Spleen (tissue), 11 donors: ENCODE results near the gene WDR70. TPM values are rescaled to one million over a fixed set of nuclear protein-coding genes. Genes with fewer than 3 reads are reported as not detected.
"Not testable (repeated sequence)": the region's sequence is repeated elsewhere in the genome, so short reads cannot be mapped to it uniquely, and the experiment has no call there.

Source experiments
- DNase-seq: peaks from one replicate; pipeline ENCODE4 v3.0.0-alpha.2; 2020
- H3K27ac ChIP-seq, 8 donors: fragments of 200-600 bp; sonication (generic) in 7 of 8; 1 replicate in 4 of 8; 2 replicates in 4 of 8; pipeline versions ENCODE4 v1.5.0 to v1.8.0; 2016 to 2021; ENCODE audit warnings: inconsistent platforms in 4 of 8, mild to moderate bottlenecking in 4 of 8, moderate library complexity in 1 of 8
- H3K27me3 ChIP-seq, 7 donors: fragments of 200-600 bp; sonication (generic) in 6 of 7; replicated peaks in 1 of 7; 1 replicate in 4 of 7; 2 replicates in 3 of 7; pipeline versions ENCODE4 v1.5.0 to v1.8.0; 2016 to 2021; ENCODE audit warnings: inconsistent platforms in 3 of 7, mild to moderate bottlenecking in 1 of 7
- H3K36me3 ChIP-seq, 6 donors: fragments of 200-600 bp; sonication (generic) in 5 of 6; 1 replicate in 4 of 6; 2 replicates in 2 of 6; pipeline versions ENCODE4 v1.5.0 to v1.8.0; 2016 to 2021; ENCODE audit warnings: inconsistent platforms in 2 of 6
- H3K4me1 ChIP-seq, 6 donors: fragments of 200-600 bp; sonication (generic) in 5 of 6; 1 replicate in 3 of 6; 2 replicates in 3 of 6; pipeline versions ENCODE4 v1.5.0 to v1.8.0; 2016 to 2021; ENCODE audit warnings: inconsistent platforms in 3 of 6
- H3K4me3 ChIP-seq, 8 donors: fragments of 200-600 bp; sonication (generic) in 7 of 8; 1 replicate in 4 of 8; 2 replicates in 4 of 8; pipeline versions ENCODE4 v1.5.0 to v1.8.0; 2016 to 2021; ENCODE audit warnings: inconsistent platforms in 4 of 8, mild to moderate bottlenecking in 4 of 8, moderate library complexity in 2 of 8
- H3K9me3 ChIP-seq, 8 donors: fragments of 200-600 bp; sonication (generic) in 7 of 8; 1 replicate in 4 of 8; 2 replicates in 4 of 8; pipeline versions ENCODE4 v1.5.0 to v1.8.0; 2016 to 2021; ENCODE audit warnings: inconsistent platforms in 4 of 8
- POLR2A ChIP-seq, 3 donors: fragments of 450-650 bp; IDR thresholded peaks; one replicate each; pipeline ENCODE4 v1.5.1; 2017; ENCODE audit warnings: antibody characterized with exemption in 3 of 3, mild to moderate bottlenecking in 1 of 3
- POLR2AphosphoS5 ChIP-seq, 3 donors: sonication (generic); formaldehyde crosslinking; IDR thresholded peaks; one replicate each; pipeline ENCODE4 v1.5.1; 2017; ENCODE audit warnings: antibody characterized with exemption in 3 of 3
- WGBS, 5 donors: extraction: QIAGEN DNeasy Blood & Tissue Kit in 3 of 5; methylation state at CpG; one replicate each; pipeline versions ENCODE4 v1.1.5 to v1.1.7; 2013 to 2018; 5-methylcytosine and 5-hydroxymethylcytosine counted together
- intact Hi-C: fragments of 100-400 bp; cut with DNase I; formaldehyde crosslinking; loops from one replicate; pipeline ENCODE4 v1.15.0; 2023; ENCODE audit warnings: low total_unique reads
- polyA plus RNA-seq, 3 donors: library from polyadenylated mRNA; stranded (reverse); fragments of 200-250 nt; gene quantifications; one replicate each; pipeline ENCODE4 v1.2.1, GENCODE V29; 2013
- total RNA-seq, 7 donors: library from RNA; depleted of rRNA in 3 of 7; stranded (reverse); fragments of >200 nt in 3 of 7; fragmentation: NEBNext Ultra II Directional in 4 of 7; extraction: Animal tissue kit (Norgen Biotek cat#: 25700) in 4 of 7; gene quantifications; one replicate each; pipeline versions ENCODE4 v1.1.0 to v1.2.1, GENCODE V29; 2016 to 2021
- TF ChIP-seq, protein P1 (sequence below), 11 experiments: fragments of 200-600 bp in 7 of 11; fragments of 450-650 bp in 4 of 11; sonication (generic) in 4 of 11; IDR thresholded peaks in 8 of 11; conservative IDR thresholded peaks in 3 of 11; 1 replicate in 7 of 11; 2 replicates in 4 of 11; pipeline versions ENCODE4 v1.4.0 to v1.8.0; 2016 to 2021; ENCODE audit warnings: antibody characterized with exemption in 11 of 11, inconsistent platforms in 4 of 11, mild to moderate bottlenecking in 1 of 11
- donor health status: healthy with polysubstance abuse.
- donor health status: DM: no; HTN: no; CAD: no; lungs with moderate emphysema.
- donor health status: DM: no; HTN: no; CAD: no.
- donor health status: Bipolar disorder and iron deficiency.
- donor health status: healthy.
- donor health status: DM: no; HTN: no; CAD: no.
- donor health status: DM: yes; HTN: yes; CAD: no.

WDR70 gene
- total and polyA plus RNA-seq, 10 donors = 24.7 to 51.7 (median 33.4) TPM

DNA sequence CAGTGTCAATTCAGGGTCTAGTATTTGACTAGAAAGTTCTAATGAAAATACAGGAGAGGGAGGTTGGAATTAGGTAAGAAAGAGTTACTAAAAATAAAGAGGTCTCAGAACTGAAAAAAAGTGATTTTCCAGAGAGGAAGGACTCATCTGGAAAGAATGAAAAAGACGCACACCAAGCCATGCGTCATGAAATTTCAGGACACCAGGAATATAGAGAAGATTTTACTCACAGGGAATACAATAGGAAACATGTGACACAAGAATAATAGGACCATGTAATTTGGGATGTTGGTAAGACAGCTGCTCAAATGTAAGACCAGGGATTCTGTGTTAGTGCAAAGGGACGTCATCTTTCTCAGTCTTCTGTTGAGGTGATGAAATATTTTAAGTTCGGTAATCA lies 236.1 kb downstream of the WDR70 start:
- H3K36me3 ChIP-seq = peaks cover 0 to 15% (median 0%) of the 10 kb centered on the region in 6 donors
- no peak for TF ChIP-seq POLR2A (IDR thresholded peaks at IDR 0.05)
- intact Hi-C loops = no loop called here

DNA sequence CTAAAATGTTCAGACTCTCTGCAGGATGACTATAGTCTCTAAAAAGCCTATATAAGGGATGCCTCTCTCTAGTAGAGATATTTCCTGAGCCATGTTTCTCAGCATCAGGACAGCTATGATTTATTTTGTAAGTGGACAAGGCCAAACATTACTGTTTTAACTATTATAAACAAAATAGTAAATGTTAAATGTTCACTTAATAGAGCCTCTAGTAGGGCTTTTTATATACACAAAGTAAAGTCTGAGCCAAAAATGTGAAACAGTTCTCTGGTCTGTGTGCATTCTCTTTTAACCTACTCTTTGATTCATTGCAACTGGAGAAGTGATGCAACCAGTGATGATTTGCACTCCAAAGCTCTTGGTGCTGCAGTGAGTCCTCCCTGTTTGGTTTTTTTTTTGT lies 240.2 kb downstream of the WDR70 start:
- Histone ChIP-seq H3K36me3 (peaks cover 0 to 16% (median 0%) of the 10 kb centered on the region in 6 donors), H3K27me3 (no peaks in the 10 kb centered on the region), H3K9me3 (peaks cover 0 to 13% (median 6%) of the 10 kb centered on the region in 8 donors), H3K27ac (no peak overlapping the region), H3K4me3 (no peak overlapping the region), H3K4me1 (no peaks in the 10 kb centered on the region)
- intact Hi-C loops = no loop called here
- no peak for DNase-seq
- TF ChIP-seq, protein P1, sequence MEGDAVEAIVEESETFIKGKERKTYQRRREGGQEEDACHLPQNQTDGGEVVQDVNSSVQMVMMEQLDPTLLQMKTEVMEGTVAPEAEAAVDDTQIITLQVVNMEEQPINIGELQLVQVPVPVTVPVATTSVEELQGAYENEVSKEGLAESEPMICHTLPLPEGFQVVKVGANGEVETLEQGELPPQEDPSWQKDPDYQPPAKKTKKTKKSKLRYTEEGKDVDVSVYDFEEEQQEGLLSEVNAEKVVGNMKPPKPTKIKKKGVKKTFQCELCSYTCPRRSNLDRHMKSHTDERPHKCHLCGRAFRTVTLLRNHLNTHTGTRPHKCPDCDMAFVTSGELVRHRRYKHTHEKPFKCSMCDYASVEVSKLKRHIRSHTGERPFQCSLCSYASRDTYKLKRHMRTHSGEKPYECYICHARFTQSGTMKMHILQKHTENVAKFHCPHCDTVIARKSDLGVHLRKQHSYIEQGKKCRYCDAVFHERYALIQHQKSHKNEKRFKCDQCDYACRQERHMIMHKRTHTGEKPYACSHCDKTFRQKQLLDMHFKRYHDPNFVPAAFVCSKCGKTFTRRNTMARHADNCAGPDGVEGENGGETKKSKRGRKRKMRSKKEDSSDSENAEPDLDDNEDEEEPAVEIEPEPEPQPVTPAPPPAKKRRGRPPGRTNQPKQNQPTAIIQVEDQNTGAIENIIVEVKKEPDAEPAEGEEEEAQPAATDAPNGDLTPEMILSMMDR (IDR thresholded peaks at IDR 0.05 in 8 of 11, conservative IDR thresholded peaks at IDR 0.05 in 3 of 11) = no peak

More for the DNA sequence above, 236.1 kb downstream of the WDR70 start:
- Histone ChIP-seq H3K27ac (no peak overlapping the region), H3K4me1 (no peaks in the 10 kb centered on the region), H3K27me3 (no peaks in the 10 kb centered on the region), H3K4me3 (no peak overlapping the region), H3K9me3 (no peaks in the 10 kb centered on the region)
- WGBS, 5 donors = 92 to 98% (median 98%) methylated on average over 4 of the region's 4 CpGs
- no peak for DNase-seq

DNA sequence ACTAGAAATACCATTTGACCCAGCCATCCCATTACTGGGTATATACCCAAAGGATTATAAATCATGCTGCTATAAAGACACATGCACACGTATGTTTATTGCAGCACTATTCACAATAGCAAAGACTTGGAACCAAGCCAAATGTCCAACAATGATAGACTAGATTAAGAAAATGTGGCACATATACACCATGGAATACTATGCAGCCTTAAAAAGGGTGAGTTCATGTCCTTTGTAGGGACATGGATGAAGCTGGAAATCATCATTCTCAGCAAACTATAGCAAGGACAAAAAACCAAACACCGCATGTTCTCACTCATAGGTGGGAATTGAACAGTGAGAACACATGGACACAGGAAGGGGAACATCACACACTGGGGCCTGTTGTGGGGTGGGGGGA lies 243.2 kb downstream of the WDR70 start:
- DNase-seq, H3K4me1 ChIP-seq, H3K4me3 ChIP-seq, H3K27me3 ChIP-seq, H3K27ac ChIP-seq, intact Hi-C loops: not testable (repeated sequence)
- H3K9me3 ChIP-seq = peaks cover 0 to 24% (median 19%) of the 10 kb centered on the region in 8 donors
- WGBS, 5 donors = 91 to 100% (median 92%) methylated on average over 1 to 2 of the region's 2 CpGs
- peaks cover 0 to 20% (median 2%) of the 10 kb centered on the region in 6 donors for H3K36me3 ChIP-seq

DNA sequence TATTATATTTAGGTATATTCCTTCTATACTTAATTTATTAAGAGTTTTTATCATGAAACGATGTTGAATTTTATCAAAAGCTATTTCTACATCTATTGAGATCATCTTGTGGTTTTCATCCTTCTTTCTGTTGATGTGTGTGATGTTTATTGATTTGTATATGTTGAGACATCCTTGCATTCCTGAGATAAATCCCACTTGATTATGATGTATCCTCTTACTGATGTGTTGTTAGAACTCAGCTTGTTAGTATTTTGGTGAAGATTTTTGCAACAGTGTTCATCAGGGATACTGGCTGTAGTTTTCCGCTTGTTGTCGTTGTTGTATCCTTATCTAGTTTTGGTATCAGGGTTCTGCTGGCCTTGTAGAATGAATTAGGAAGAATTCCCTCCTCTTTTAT lies 247.1 kb downstream of the WDR70 start:
- H3K36me3 ChIP-seq = peaks cover 0 to 46% (median 2%) of the 10 kb centered on the region in 6 donors
- H3K4me1 ChIP-seq = no peaks in the 10 kb centered on the region
- H3K27ac ChIP-seq = no peak overlapping the region
- TF ChIP-seq POLR2A (IDR thresholded peaks at IDR 0.05) = no peak
- TF ChIP-seq, protein P1 (IDR thresholded peaks at IDR 0.05 in 8 of 11, conservative IDR thresholded peaks at IDR 0.05 in 3 of 11) = no peak
- no peak for TF ChIP-seq POLR2AphosphoS5 (IDR thresholded peaks at IDR 0.05)
- H3K27me3 ChIP-seq = no peaks in the 10 kb centered on the region
- no peak for DNase-seq
- intact Hi-C loops = no loop called here
- 94 to 97% (median 96%) methylated on average over 3 of the region's 3 CpGs for WGBS, 5 donors
- no peak overlapping the region for H3K4me3 ChIP-seq
- peaks cover 8 to 50% (median 37%) of the 10 kb centered on the region in 8 donors for H3K9me3 ChIP-seq

DNA sequence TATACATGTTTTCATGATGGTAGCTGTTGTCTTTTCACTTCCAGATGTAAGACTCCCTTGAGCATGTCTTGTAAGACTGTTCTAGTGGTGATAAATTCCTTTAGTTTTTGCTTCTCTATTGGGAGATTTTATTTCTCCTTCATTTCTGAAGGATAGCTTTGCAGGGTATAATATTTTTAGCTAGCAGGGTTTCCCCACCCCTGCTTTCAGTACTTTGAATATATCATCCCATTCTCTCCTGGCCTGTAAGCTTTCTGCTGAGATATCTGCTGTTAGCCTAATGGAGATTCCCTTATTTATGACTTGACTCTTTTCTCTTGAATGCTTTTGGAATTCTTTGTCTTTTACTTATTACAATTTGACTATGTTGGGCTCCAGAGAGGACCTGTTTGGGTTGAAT lies 249.8 kb downstream of the WDR70 start:
- intact Hi-C loops = no loop called here
- H3K9me3 ChIP-seq = peaks cover 8 to 48% (median 36%) of the 10 kb centered on the region in 8 donors
- no peak overlapping the region for H3K4me3 ChIP-seq
- TF ChIP-seq POLR2A (IDR thresholded peaks at IDR 0.05) (no peak), POLR2AphosphoS5 (IDR thresholded peaks at IDR 0.05) (no peak)
- TF ChIP-seq, protein P1 (IDR thresholded peaks at IDR 0.05 in 8 of 11, conservative IDR thresholded peaks at IDR 0.05 in 3 of 11) = no peak
- no peaks in the 10 kb centered on the region for H3K4me1 ChIP-seq
- DNase-seq = no peak
- H3K36me3 ChIP-seq = peaks cover 0 to 43% (median 2%) of the 10 kb centered on the region in 6 donors
- H3K27me3 ChIP-seq = no peaks in the 10 kb centered on the region
- no peak overlapping the region for H3K27ac ChIP-seq
